Muscle of leg (tissue), 11 donors: ENCODE measurements around the gene CDH8. TPM values are rescaled to one million over a fixed set of nuclear protein-coding genes. Genes with fewer than 3 reads are reported as not detected.

ENCODE experiments used
- DNase-seq: peaks from one replicate; pipeline ENCODE4 v3.0.0; 2013
- H3K27ac ChIP-seq: one replicate; pipeline ENCODE4 v1.5.1; 2013; ENCODE audit warnings: mild to moderate bottlenecking, low read length, control low read depth
- H3K27me3 ChIP-seq: one replicate; pipeline ENCODE4 v1.6.1; 2013; ENCODE audit warnings: low read length; ENCODE audit not compliant: control insufficient read depth, insufficient read depth
- H3K36me3 ChIP-seq: one replicate; pipeline ENCODE4 v1.6.1; 2013; ENCODE audit warnings: low read length; ENCODE audit not compliant: control insufficient read depth, insufficient read depth
- H3K4me1 ChIP-seq: one replicate; pipeline ENCODE4 v1.6.1; 2013; ENCODE audit warnings: low read length; ENCODE audit not compliant: control insufficient read depth, insufficient read depth
- H3K4me3 ChIP-seq: one replicate; pipeline ENCODE4 v1.5.1; 2013; ENCODE audit warnings: low read length, control low read depth
- H3K9me3 ChIP-seq: replicated peaks from 2 replicates; pipeline ENCODE4 v1.6.1; 2013; ENCODE audit warnings: low read depth, low read length; ENCODE audit not compliant: control insufficient read depth
- WGBS: methylation state at CpG from one replicate; pipeline ENCODE4 v1.1.5; 2013; ENCODE audit warnings: missing lambda C conversion rate; ENCODE audit not compliant: insufficient coverage; 5-methylcytosine and 5-hydroxymethylcytosine counted together
- polyA plus RNA-seq, 8 donors: library from polyadenylated mRNA; unstranded; fragments of 120-200 nt; gene quantifications; one replicate each; pipeline versions ENCODE4 v1.2.1 to v1.2.3, GENCODE V29; 2013; ENCODE audit warnings: inconsistent platforms in 1 of 8, low replicate concordance in 1 of 8; ENCODE audit not compliant: insufficient read length in 8 of 8, insufficient read depth in 1 of 8
- total RNA-seq: library from RNA; stranded (reverse); fragments of 120-200 nt; gene quantifications from one replicate; pipeline ENCODE4 v1.2.4, GENCODE V29; 2013

CDH8 gene
- total and polyA plus RNA-seq, 9 donors: 1.8 to 6.2 (median 2.5) TPM

DNA sequence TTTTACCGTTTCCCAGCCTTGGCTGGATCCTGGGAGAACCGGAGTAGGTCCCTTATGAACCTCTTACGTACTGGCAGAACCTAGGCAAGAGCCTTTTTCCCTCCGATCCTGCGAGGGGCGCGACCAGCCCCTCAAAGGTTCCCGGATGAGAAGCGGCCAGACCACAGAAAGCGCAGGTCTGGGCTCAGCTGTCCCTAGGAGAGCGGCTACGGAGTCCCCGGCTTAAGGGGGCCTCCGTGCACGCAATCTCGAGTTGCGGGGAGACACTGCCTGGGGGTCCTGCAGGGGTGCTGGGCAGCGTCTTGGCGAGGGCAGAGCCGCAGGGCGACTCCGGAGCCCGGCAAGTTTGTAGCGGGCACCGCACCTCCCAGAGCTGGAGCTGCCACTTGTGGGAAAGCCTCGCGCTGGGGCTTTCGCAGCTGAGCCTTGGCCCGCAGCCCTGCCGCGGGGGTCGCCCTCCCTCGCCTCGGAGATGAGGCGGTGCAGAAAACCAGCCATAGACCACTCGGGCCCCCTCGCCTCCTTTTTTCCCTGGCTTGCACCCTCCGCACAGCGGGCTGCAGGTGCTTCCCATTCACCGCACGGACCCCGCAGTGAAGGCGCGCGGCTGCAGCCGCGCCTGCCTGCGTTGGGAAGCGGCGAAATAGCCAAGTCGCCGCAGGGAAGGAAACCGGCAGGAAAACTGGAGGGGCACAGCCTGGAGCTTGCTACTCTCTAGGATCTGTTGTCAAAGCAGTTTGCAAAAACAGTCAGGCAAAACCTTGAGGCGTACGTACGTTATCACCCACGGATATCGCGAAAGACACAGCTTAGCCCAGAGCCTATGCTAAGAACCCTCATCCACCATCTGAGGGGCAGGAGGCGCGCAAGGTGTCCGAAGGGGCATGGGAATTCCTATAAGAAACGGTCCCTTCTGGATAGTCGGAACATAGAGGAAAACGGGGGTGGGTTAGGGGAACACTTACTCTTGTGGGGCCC, 834 bp downstream of the CDH8 start:
- peak overlapping the region; percentile 44 for H3K4me3 ChIP-seq
- H3K36me3 ChIP-seq: no peaks in the 10 kb centered on the region
- DNase-seq: peak; percentile 88
- no peak overlapping the region for H3K27ac ChIP-seq
- H3K4me1 ChIP-seq: peaks cover 9% of the 10 kb centered on the region
- H3K9me3 ChIP-seq: no peaks in the 10 kb centered on the region
- H3K27me3 ChIP-seq: peaks cover 33% of the 10 kb centered on the region
- under 1% methylated on average over 62 of the region's 65 CpGs for WGBS

DNA sequence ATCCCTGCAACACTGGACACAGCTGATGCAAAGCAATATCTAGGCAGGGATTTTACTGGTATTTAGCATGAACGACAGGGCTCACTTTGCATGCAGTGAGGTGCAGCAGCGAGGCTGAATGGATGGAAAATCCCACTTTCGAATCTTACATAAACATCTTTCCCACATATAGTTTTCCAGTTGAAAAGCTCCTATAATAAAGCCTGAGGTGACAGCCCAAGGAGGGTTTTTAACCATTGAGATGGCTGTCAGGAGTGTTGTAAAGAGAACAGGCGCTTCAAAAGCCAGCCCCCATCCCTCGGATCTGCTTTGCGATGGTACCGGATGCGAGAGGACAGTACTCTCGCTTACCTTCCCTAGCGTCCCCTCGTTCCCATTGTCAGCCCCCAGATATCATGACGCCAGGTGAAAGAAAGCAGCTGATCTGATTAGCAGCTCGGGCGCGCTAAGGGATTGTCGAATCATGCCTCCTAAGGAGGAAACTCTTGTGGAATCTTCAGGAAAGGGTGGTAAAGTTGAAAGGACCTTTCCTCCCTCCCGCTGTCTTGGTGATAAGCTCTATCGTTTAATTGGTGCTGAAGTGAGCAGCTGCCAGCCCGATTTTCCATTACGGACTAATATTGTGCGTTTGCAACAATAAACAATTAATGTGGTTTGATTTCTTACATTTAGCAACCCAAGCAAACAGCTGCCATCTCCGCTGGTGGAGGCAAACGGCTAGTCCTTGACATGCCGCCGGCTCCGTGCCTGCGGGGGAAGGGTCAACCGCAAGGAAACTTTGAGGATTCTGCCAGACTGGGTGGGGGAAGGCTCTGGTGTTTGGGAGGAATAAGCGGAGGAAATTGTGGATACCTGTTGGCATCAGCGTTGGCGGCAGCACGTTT, 1.8 kb downstream of the CDH8 start:
- WGBS: 0% methylated on average over 20 of the region's 32 CpGs
- peak; percentile 21 for DNase-seq
- no peak overlapping the region for H3K27ac ChIP-seq
- peak overlapping the region; percentile 44 for H3K4me3 ChIP-seq
- H3K9me3 ChIP-seq: no peaks in the 10 kb centered on the region
- H3K4me1 ChIP-seq: peaks cover 9% of the 10 kb centered on the region
- peaks cover 33% of the 10 kb centered on the region for H3K27me3 ChIP-seq
- H3K36me3 ChIP-seq: no peaks in the 10 kb centered on the region

DNA sequence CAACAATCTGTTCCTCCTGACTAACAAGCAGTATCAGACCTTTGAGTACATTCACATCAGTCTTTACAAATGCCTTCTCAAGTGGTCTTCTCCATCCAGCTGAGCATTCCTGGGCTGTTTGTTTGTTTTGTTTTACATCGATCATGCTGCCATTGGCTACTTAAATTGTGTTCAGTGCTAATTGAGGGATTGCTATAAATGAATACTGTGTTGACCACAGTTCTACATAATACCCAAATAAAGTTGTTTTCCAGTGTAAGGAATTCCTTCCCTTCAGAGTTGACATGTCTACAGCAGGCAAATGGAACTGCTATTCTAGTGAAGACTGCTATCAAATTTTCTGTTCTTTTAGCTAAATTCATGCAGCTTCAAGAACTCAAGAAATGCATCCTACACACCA, 3.2 kb downstream of the CDH8 start:
- no peaks in the 10 kb centered on the region for H3K9me3 ChIP-seq
- peak; percentile 14 for DNase-seq
- no CpG with 5 or more reads among the region's 1 CpG for WGBS
- no peak overlapping the region for H3K27ac ChIP-seq
- H3K4me1 ChIP-seq: peaks cover 9% of the 10 kb centered on the region
- no peak overlapping the region for H3K4me3 ChIP-seq
- H3K36me3 ChIP-seq: no peaks in the 10 kb centered on the region
- peaks cover 33% of the 10 kb centered on the region for H3K27me3 ChIP-seq

DNA sequence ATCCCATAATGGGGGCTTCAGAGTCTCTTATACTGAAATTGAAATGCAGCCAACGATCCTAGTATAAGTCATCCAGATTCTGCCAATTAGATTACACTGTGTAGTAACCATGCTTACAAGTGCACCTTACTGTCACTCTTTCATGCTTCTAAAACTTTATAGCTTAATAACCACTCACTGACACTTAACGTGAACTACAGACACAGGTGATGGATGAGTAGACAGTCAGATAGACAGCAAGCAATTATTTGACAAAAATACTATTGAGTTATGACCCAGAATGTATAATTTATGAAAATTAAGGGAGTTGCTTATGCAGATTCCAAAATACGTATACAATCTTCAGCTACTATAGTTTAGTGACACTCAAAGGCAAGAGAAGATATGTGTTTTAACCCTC, 6.3 kb downstream of the CDH8 start:
- no peak overlapping the region for H3K27ac ChIP-seq
- no peak for DNase-seq
- H3K4me3 ChIP-seq: no peak overlapping the region
- WGBS: no CpG with 5 or more reads among the region's 3 CpGs
- peaks cover 9% of the 10 kb centered on the region for H3K27me3 ChIP-seq
- peaks cover 3% of the 10 kb centered on the region for H3K4me1 ChIP-seq
- no peaks in the 10 kb centered on the region for H3K36me3 ChIP-seq
- H3K9me3 ChIP-seq: no peaks in the 10 kb centered on the region

DNA sequence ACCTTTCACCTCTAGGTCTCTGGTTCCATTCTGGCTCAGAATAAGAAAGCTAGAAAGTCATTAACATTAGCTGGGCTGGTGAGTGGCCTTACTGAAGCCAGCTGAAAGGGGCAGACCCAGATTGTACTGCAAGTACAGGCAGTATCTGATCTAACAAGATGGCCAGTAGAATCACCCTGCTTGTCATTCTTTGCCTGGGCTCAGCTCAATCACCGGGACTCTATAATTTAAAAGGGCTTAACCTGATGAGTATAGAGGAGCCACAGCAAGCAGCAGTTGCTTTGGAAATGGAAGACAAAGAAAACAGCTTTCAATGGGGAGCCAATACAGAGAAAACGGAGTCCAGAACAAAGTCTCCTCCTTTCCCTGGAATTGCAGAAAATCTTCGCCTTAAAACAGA, 13.6 kb downstream of the CDH8 start:
- DNase-seq: no peak
- no peaks in the 10 kb centered on the region for H3K4me1 ChIP-seq
- 71% methylated on average over 2 of the region's 3 CpGs for WGBS

DNA sequence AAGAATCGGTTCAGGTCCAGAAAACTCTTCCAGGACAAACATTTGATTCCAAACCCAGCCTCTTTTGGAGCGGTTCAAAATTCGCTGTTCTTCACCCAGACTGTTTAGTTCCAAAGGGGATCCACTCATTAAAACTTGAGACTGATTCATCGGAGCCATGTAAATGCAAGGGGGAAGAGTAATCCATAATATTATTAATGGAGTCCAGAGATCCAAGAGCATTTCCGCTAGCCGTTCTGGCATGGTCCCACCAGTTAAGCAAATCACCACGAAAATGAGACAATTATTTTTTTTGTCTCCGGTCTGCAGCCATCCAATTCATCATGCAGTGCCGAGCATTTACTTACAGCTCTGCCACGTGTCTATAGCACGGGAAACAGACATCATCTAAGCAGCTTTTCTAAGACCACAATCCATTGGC, 15.1 kb downstream of the CDH8 start:
- 21% methylated on average over 6 of the region's 11 CpGs for WGBS

More for the DNA sequence above, 13.6 kb downstream of the CDH8 start:
- Histone ChIP-seq H3K27ac (no peak overlapping the region), H3K36me3 (no peaks in the 10 kb centered on the region), H3K4me3 (no peak overlapping the region), H3K9me3 (no peaks in the 10 kb centered on the region), H3K27me3 (no peaks in the 10 kb centered on the region)

DNA sequence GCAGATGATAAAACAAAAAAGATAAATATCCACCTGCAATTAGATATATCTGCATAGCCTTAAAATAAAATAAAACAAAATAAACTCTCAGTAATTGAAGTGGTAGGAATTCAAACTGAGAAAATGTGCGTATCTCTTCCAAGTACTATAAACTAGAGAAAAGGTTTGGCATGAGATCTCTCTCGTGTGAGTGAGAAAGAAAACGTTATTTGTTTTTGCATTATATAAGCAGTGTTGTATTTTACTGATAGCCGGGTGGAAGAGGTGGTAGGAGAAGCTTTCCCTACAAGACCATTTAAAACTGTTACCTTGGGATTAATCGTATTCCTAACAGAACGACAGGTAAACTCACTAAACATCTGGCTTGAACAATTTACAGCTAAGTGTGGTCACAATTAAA, 15.6 kb downstream of the CDH8 start:
- Histone ChIP-seq H3K27ac (peak overlapping the region; percentile 47), H3K27me3 (no peaks in the 10 kb centered on the region), H3K4me3 (no peak overlapping the region), H3K4me1 (no peaks in the 10 kb centered on the region), H3K9me3 (no peaks in the 10 kb centered on the region), H3K36me3 (no peaks in the 10 kb centered on the region)
- DNase-seq: peak; percentile 71
- no CpG with 5 or more reads among the region's 6 CpGs for WGBS

More for the DNA sequence above, 15.1 kb downstream of the CDH8 start:
- H3K9me3 ChIP-seq: no peaks in the 10 kb centered on the region
- H3K4me1 ChIP-seq: no peaks in the 10 kb centered on the region
- peak overlapping the region; percentile 47 for H3K27ac ChIP-seq
- H3K36me3 ChIP-seq: no peaks in the 10 kb centered on the region
- no peak overlapping the region for H3K4me3 ChIP-seq
- H3K27me3 ChIP-seq: no peaks in the 10 kb centered on the region
- peak; percentile 87 for DNase-seq

DNA sequence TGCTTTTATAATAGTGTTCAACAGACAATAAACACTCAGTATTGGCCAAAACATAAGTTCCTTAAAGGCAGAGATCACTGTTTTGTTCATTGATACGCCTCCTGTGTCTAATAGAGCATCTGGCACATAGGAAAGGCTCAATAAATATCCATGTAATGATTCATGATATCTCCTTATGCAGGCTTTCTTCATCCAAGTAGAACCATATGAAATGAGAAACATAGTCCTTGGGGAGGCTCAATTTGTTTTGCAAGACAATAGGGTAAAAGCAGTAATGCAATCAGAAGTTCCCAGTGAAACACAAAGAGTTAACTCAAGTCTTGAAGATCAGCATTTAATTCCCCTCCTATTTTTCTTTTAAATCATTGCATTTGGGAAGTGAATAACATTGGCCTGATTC, 16.4 kb downstream of the CDH8 start:
- no CpG with 5 or more reads among the region's 1 CpG for WGBS
- no peaks in the 10 kb centered on the region for H3K4me1 ChIP-seq
- H3K27ac ChIP-seq: no peak overlapping the region
- H3K36me3 ChIP-seq: no peaks in the 10 kb centered on the region
- H3K9me3 ChIP-seq: no peaks in the 10 kb centered on the region
- no peak overlapping the region for H3K4me3 ChIP-seq
- no peaks in the 10 kb centered on the region for H3K27me3 ChIP-seq
- peak; percentile 58 for DNase-seq

DNA sequence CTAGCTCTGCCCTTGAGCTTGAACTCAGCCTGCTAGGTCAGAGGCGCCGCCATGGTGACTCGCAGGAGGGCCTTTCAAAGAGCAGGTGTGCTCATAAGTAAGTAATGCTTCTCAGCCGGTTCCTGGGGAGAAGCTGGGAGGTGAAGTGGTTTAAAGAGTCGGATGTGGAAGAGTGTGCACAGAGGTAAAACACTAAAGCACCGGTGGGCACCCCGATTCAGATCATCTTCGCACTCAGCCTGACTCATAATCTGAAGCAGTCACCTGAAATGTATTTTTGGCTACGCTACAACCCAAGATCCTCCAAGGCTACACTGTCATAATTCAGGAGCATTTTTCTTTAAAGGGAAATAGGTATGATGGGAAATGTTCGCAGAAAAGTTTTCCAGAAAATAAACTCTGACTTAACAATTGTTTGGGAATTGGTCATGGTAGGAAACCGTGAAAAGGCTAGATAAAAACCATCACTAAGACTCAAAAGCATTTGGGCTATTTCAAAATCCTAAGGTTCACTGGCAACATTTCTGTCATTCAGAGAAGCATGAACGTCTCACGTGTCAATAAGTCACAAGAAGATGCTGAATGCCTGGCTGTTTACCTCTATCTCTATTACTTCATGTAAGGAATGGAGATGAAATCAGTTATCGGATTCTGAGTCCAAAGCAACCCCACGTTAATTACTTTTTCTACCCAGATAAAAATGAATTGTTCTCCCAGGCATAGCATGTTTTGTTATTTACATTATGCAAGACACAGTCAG, 17.8 kb downstream of the CDH8 start:
- WGBS: 83% methylated on average over 6 of the region's 15 CpGs
- Histone ChIP-seq H3K9me3 (no peaks in the 10 kb centered on the region), H3K4me1 (no peaks in the 10 kb centered on the region), H3K4me3 (no peak overlapping the region), H3K27me3 (no peaks in the 10 kb centered on the region), H3K36me3 (no peaks in the 10 kb centered on the region), H3K27ac (no peak overlapping the region)
- DNase-seq: no peak
